Stimulated activated CD8-positive, alpha-beta memory T cell treated with anti-CD3 and anti-CD28 coated beads, Interleukin-2, amount 100 ng/mL, for 1 hour (primary cell): ENCODE measurements around the gene ICAM2.

Experiments
- DNase-seq, 2 donors: peaks; one replicate each; pipeline ENCODE4 v3.0.0-alpha.2; 2020; ENCODE audit warnings: low read depth in 2 of 2

Gene ICAM2

DNA sequence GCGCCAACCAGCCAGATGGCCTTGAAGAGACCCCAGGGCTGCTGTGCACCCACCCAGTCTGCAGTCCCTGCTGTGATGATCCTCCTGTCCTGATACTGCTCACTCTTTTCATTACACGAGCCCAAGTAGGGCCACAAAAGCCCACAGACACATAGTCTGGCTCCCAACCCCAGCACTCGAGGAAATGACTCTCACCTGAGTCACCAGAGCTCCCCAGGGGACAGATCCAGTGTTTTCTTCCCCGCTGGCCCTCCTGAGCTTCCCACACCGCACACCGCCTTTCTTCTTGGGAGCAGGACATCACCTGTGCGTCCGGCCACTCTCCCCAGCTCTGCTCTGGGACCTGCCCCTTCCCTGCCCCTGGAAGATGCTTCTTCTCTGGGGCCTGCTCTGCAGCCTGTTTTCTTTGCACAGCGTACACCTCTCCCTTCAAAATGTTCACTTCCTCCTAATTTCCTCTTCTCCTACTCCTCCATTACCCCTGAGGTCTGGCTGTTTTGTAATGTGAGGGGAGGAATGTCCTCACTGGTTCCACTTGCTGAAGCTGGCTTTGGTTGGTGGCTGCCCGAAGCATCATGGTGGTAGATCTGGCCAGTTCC, 45.7 kb downstream of the ICAM2 start:
- DNase-seq: no peak

DNA sequence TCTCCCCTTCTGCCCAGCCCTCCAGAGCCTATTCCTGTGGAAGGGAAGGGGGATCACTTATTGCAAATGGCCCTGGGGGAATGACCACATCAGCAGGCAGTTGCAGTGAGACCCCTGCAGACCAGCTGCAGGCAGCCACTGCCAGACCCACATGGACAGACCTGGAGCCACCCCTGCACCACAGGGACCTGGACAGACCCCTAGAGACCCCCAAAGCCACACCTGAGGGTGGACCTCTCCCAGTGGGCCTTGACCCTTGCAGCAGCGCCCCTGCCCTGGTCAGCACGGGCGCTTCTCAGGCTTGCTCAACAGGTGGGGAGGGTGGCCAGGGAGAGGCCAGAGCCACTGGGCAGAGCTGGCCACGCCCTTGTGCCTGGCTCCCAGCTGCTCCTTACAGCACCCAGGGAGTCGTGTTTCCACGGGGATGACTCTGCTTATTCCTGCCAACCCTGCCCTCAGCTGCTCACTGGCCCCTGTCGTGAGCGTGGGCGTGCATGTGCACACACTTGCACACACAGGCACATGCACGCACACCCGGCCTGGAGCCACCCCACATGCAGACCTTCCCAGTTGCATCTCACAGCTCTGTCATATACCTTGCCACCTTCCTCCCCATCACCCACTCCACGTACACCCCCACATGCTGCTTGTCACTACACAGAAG, 46.4 kb downstream of the ICAM2 start:
- no peak for DNase-seq

DNA sequence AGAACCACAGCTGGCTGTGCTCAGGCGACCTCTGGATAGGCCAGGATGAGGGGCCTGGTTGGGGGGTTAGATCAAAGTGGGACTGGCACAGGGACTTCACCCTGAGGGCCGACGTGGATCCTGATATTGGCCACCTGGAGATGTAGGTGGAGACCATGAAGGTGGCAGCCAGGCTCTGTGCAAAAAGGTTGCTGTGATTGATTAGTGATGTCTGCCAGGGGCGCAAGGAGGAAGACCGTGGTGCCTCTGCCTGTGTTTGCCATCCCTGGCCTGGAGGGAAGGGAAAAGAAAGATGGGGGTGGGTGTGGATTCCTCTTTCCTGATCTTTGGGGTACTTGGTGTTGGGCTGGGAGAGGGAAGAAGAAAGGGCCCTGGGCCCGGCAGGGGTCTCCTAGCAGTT, 47.2 kb downstream of the ICAM2 start:
- DNase-seq: no peak

DNA sequence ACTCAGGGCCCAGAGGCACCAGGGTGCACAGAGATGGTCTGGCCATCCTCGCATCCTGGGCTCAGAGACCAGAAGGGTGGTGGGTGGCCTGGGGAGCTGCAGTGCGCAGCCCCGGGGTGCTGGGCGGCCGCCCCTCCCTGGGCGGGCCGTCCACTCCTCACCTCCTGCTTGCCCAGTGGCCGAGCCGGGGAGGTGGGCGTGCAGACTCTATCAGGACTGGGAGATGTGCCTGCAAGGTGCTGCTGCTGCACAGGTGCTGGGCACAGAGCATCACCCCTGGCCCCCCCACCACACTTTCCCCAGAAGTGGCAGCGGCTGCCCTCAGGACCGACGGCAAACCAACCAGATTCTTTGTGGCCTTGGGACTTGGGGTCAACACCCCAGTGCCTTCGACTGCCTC, 47.6 kb downstream of the ICAM2 start, which contains the start of gene SCN4A:
Gene SCN4A (minus strand): TSS at position 123 of the 400 bp plus-strand sequence. CDS start 77 bp downstream, at position 46.
- no peak for DNase-seq

DNA sequence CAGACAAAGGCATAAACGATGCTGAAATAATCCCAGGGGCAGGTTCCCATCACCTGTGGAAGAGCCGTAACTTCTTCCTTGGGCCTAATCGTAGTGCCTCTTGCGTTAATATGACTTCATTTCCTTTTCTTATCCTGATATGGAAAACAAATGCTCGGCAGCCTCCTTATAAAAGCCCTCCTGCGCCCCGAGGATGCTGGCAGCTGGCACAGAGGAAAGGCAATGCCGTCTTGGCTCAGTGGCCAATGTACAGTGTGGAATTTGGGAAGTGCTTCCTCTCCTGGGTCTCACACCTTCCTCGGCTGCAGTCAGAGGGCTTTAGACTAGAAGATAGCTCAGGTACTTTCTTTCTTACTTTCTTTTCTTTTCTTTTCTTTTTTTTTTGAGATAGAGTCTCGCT, 51.2 kb downstream of the ICAM2 start:
- DNase-seq: no peak

DNA sequence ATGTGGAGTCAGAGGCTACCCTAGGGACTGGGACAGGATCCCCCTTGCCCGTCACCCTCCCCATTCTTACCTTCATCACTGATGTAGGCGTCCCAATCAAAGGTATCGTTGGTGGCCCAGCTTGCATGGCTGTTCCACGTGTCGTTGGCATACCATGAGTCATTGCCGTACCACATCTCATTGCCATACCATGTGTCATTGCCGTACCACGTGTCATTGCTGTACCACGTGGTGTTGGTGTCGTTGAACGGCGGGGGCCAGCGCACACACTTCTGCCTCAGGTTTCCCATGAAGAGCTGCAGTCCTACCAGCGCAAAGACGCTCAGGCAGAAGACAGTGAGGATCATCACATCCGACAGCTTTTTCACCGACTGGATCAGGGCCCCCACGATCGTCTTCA, 52.5 kb downstream of the ICAM2 start:
- DNase-seq: no peak

DNA sequence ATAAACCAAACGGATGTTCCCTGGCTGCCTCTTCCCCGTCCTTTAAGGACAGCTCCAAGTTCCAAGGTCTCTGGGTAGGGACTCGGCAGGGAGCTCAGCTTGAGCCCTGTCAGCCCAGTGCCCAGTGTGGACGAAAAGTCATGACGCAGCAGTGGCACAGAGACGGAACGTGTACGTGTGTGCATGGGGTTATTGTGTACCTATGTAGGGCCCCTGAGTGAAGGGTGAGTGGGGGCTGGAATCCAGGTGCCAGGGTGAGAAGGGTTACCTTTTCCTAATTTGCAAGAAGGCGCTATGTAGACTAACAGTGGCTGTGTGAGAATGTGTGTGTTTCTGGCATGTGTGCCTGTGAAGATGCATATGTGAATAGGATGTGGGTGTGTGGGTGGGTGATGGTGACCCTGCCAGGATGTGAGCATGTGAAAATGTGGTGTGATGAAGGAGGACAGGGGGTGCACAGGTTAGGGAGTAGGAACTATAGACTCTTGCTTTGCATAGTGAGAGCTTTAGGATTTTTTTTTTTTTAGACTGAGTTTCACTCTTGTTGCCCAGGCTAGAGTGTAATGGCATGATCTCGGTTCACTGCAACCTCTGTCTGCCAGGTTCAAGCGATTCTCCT, 53.7 kb downstream of the ICAM2 start:
- no peak for DNase-seq

DNA sequence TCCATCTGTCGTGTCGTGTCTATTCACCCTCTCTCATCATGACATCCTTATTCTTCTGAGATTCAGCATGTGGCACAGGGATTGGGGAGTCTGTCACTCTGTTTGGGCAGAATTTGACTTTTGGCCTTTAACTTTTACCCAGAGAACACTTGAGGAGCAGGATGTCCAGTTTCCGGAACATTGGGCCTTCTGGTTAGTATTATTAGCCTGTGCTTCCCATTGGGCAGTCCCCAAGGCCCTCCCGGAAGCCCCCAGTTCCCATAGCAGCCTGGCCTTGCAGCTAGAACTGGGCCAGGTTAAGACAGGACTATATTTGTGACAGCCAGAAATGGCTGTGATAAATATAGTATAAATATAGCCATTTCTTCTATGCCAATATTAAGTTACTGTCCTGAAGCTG, 57.3 kb downstream of the ICAM2 start:
- no peak for DNase-seq

DNA sequence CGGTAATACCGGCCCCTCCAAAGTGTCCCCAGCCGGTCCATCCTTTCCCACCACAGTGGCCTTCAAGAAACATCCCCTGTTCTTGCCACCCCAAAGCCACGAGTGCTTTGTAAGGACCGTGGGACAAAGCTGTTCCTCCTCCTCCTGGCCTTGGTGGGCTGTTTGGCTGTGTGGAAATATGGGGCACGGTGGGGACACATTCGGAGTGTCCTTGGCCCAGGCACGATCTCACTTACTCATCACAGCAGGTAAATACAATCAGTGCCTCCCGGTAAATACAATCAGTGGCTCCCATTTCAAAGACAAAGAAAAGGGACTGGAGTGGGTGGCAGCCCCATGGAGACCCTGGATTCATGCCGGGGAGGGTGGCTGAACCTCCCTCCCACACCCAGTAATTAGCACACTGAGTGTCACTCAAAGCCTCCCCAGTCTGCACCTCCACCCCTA, 58.1 kb downstream of the ICAM2 start:
- no peak for DNase-seq

DNA sequence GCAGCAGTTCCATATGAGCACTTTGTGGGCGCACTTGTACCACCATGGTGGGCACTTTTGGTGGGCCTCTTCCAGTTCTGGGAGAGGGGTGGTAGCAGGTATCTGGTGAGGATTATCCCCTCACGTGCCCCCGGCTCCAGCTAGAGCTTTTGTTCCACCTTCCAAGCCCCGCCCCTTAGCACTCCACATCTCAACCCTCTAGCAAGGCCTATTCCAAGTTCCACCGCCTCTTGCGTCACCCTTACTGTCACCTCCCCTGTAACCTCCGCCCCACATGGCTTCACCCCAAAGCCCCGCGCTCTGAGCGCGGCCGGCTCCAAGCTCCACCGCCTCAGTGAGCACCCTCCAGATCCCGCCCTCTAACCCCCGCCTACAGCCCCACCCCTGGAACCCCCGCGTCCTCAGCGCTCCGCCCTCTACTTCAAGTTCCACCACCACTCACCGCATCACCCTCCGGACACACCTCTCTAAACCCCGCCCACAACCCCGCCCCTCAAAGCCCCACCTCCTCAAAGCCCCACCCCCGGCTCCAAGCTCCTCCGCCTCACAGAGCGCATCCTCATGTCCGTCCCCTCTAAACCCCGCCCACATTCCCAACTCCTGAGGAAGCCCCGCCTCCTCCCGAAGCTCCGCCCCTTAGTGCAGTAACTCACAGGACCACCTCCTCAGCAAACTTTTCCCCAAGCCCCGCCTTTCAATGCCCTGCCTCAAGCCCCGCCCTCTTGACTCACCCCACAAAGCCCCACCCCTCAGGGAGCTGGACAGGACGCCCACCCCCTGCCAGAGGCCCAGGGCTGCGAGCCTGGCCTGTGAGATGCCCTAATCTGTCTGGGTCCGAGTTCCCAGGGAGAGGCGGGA, 58.8 kb downstream of the ICAM2 start:
- DNase-seq: no peak

DNA sequence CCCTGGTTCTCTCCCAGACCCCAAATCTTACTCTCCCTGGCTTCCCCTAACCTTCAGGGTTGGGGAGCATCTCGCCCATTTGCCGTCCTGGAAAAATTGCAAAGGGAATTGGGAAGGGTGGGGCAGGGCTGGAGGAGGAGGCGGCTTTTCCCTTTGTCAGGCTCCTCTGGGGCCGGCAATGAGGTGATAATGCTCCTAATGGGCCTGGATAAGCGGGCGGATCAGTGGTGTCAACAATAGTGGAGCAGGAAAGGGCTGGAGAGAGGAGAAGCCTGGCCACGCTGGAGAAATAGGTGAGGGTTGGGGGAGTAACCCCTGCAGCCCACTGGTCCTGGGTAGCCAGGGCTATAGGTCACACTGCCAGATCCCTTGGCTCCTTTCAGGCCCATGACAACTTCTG, 60.0 kb downstream of the ICAM2 start:
- no peak for DNase-seq

DNA sequence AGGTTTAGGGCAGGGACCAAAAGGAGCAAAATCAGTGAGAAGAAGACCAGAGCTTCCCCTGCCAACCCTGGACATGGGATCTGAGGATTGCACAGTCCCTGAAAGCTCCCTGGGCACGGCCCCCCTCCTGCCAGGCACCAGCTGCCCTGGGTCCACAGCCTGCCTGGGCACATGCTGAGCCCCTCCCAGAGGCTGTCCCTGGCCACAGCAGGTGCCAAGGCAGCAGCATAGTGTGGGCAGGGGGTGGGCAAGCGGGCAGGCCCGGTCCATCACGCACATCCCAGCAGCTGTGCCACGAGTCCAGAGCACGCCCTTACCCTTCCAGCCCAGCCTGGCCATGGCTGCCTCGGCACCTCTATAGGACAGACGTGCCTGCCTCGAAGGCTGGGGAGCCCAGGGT, 60.4 kb downstream of the ICAM2 start:
- DNase-seq: no peak

DNA sequence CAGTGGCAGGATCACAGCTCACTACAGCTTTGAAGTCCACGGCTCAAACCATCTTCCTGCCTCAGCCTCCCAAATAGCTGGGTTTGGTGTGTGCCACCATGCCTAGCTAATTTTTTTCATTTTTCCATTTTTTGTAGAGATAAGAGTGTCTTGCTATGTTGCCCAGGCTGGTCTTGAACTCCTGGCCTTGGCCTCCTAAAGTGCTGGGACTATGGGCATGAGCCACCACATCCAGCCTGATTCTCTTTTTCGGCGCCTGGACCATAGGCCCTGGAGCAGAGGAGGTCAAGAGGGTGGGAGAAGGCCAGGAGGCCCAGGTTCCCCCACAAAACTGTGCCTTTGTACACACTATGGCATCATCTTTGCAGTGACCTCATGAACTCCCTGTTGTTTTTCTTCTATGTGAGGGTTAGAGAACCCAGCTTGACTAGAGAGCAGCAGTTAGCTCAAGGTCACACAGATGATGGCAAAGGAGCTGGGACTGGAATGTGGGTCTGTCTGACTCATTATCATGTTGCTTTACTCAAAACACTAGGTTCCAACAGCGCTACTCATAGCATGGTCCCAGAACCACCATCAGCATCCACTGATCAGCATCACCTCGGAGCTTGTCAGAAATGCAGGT, 64.0 kb downstream of the ICAM2 start:
- DNase-seq: no peak

DNA sequence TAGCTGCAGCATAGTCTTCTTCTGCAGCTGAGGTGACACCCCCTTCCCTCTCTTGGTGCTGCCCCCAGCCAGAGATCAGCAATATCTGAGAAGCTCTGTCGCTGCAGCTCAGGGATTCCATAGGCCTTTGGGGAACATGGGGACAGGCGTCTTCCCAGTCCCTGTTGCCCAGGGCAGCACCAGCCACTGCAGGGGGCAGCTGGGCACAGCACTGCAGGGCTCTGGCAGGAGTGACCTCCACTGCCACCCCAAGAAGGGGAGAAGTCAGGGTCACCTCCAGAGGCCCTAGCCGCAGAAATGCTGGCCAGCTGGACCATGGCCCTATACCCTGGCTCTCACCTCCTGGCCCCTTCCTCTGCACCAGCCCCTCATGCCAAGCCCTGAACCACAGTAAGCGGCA, 64.6 kb downstream of the ICAM2 start:
- no peak for DNase-seq

DNA sequence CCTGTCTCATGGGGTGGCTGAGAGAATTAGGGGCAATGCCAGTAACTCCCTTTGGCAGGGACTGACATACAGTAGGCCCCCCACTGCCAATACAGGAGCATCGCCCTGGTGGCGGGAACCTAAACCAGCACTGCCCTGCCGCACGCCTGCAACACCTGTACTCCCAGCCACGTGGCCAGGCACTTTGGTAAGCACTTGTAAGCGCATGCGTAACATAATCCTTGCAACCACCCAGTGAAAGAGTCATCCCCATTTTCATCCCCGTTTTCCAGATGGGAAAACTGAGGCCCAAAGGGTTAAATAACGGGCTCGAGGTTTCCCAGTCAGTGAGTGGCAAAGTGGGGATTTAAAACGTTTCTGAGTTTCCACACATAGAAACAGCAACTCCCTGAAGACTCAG, 65.2 kb downstream of the ICAM2 start:
- DNase-seq: no peak

DNA sequence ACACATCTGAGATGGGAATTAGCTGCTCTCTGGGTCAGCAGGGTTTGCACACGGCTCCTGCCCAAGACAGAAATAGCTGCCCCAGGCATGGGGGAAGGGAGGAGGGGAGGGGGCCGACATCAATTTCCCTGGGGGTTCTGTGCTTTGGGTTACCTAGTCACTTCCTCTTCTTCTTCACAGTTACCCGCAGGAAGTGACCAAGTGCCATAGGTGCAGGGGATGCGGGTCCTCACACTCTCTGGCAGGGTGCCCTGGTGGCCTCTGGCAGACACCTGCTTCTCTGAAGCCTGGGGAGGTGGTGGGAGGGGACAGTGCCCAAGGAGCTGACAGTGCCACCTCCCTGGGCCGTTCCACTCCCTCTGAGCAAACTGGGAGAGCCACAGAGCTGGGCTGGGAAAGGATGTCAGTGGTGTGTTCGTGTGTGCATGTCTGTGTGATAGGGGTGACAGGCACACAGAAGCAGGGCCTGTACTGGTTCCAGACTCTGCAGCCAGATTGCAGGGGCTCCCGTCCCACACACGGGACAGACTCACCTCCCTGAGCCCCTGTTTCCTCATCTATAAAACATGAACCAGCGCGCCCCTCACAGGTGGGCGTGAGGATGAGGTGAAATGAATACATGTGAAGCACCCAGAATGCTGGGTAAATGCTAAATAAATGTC, 65.9 kb downstream of the ICAM2 start:
- DNase-seq: no peak
